ENCODE results near the gene LINGO1. TPM values are rescaled to one million over a fixed set of nuclear protein-coding genes. Genes with fewer than 3 reads are reported as not detected.

Gene LINGO1
- total and polyA plus RNA-seq, 2 of the 8 experiments (the other 6 are each of a cell fraction or from before 2014, with no cell fraction given): 57.1 to 114 TPM

DNA sequence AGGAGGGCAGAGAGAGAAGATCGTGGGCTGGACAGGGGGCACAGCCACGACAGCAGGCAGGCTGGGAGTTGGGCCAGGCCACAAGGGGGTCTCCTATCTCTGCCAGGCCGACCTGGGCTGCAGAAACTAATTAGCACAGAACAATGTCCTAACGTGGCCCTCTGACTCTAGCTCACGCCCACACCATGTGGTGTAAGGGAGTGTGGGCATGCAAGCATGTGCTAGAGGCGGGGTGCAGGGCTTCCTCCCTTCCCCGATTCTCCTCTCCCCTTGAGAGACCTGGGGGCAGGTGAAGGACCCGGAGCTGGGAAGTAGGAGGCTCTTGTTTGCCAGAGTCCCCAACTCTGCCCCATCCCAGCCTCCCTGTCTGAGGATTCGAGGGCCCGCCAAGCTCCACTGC lies 65.5 kb downstream of the LINGO1 start:
- Histone ChIP-seq H2BK15ac (ENCODE audit: low read length) (0 out of 2 replicates have a peak overlapping the region, but pooled peaks have one; percentile 46), H4K8ac (ENCODE audit: extremely low read depth, insufficient read depth, low read length) (no peak overlapping the region), H3K9me3 (ENCODE audit: insufficient read depth in 2 of 2, low read depth in 1 of 2, low read length in 1 of 2) (no peaks in the 10 kb centered on the region), H3K56ac (replicated peaks; ENCODE audit: insufficient read length, low read depth, low read length) (no peak overlapping the region), H3K23me2 (ENCODE audit: low read depth, low read length) (no peaks in the 10 kb centered on the region; the same call in 1 of the 2 replicates), H3K27ac (ENCODE audit: low read depth, low read length) (no peak overlapping the region), H4K20me1 (replicated peaks in 1 of 2; ENCODE audit: control insufficient read depth in 1 of 2, insufficient read depth in 2 of 2, low read length in 2 of 2) (no peaks in the 10 kb centered on the region), H3K4ac (replicated peaks; ENCODE audit: insufficient read length, low read depth, low read length) (no peak overlapping the region), H3K14ac (ENCODE audit: insufficient read length) (no peak overlapping the region), H3K27me3 (replicated peaks in 1 of 4; ENCODE audit: control insufficient read depth in 3 of 4, extremely low read depth in 1 of 4, insufficient read depth in 3 of 4, low read length in 3 of 4) (no peaks in the 10 kb centered on the region), H3K9ac (replicated peaks in 1 of 4; ENCODE audit: extremely low read depth in 1 of 4, low read depth in 3 of 4, low read length in 3 of 4) (no peak overlapping the region), H3K18ac (ENCODE audit: extremely low read depth, low read length) (no peak overlapping the region), H3K36me3 (ENCODE audit: control insufficient read depth in 2 of 4, insufficient read depth in 4 of 4, low read length in 3 of 4) (no peaks in the 10 kb centered on the region), H2BK12ac (ENCODE audit: low read depth, low read length) (peak overlapping the region; percentile 75; the same call in 1 of the 2 replicates), H3K4me3 (ENCODE audit: extremely low read depth in 1 of 4, insufficient read depth in 2 of 4, low read depth in 3 of 4, low read length in 4 of 4) (no peak overlapping the region), H2AFZ (ENCODE audit: low read length) (no peak overlapping the region), H3K4me2 (ENCODE audit: insufficient read depth in 1 of 2, low read depth in 2 of 2, low read length in 2 of 2) (no peak overlapping the region), H4K5ac (ENCODE audit: insufficient read length, low read depth, low read length) (no peak overlapping the region), H3K79me2 (ENCODE audit: control insufficient read depth in 1 of 2, insufficient read depth in 2 of 2, low read length in 2 of 2) (no peaks in the 10 kb centered on the region), H2BK20ac (ENCODE audit: low read length) (peak overlapping the region; percentile 55; the same call in 1 of the 2 replicates), H3K79me1 (ENCODE audit: low read depth, low read length) (no peaks in the 10 kb centered on the region), H2BK120ac (replicated peaks; ENCODE audit: low read depth, low read length) (no peak overlapping the region), H2AK5ac (ENCODE audit: low read depth, low read length) (peak overlapping the region; percentile 90; the same call in 1 of the 2 replicates), H4K91ac (replicated peaks; ENCODE audit: insufficient read length, low read length) (no peak overlapping the region), H3K4me1 (replicated peaks in 1 of 4; ENCODE audit: control insufficient read depth in 3 of 4, insufficient read depth in 4 of 4, low read length in 3 of 4) (peaks cover 0 to 17% (median 11%) of the 10 kb centered on the region in 4 experiments; a peak in 6 of 7 replicates), H3K23ac (ENCODE audit: insufficient read length) (no peak overlapping the region), H2BK5ac (ENCODE audit: low read depth, low read length) (no peak overlapping the region)
- FAIRE-seq: no peak
- ChIA-PET CTCF (ENCODE audit: partially characterized antibody) (interaction anchor here (1.0 to 11.7 kb wide), 11 partner anchors 10 to 251 kb away, joined by 3 to 74 read pairs (median 5); no protein-coding TSS in a partner anchor), POLR2A (ENCODE audit: partially characterized antibody) (interaction anchor here (1.1 to 1.2 kb wide), 2 partner anchors 11 to 464 kb away, joined by 3 to 4 read pairs; no protein-coding TSS in a partner anchor)
- DNase-seq (ENCODE audit: low read depth in 1 of 2, low spot score in 2 of 2): no peak
- 90% methylated on average over 10 of the region's 10 CpGs; no CpG with 5 or more reads in 1 of the 2 experiments for WGBS, 2 experiments (ENCODE audit: extremely low coverage in 1 of 2, insufficient coverage in 1 of 2, insufficient read length in 1 of 2, insufficient replicate concordance in 2 of 2, low coverage in 1 of 2, low lambda C conversion rate in 2 of 2, missing lambda C conversion rate in 1 of 2)
- TF ChIP-seq, protein P1, sequence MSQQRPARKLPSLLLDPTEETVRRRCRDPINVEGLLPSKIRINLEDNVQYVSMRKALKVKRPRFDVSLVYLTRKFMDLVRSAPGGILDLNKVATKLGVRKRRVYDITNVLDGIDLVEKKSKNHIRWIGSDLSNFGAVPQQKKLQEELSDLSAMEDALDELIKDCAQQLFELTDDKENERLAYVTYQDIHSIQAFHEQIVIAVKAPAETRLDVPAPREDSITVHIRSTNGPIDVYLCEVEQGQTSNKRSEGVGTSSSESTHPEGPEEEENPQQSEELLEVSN (IDR thresholded peaks at IDR 0.05): no peak
- TF ChIP-seq TCF12 (IDR thresholded peaks at IDR 0.05; ENCODE audit: low read depth, low read length) (no peak), SAP30 (IDR thresholded peaks at IDR 0.05; ENCODE audit: insufficient read depth, insufficient replicate concordance, low read length) (no peak), RBBP5 (IDR thresholded peaks at IDR 0.05; ENCODE audit: borderline replicate concordance, low read depth, low read length) (no peak), CBX8 (IDR thresholded peaks at IDR 0.05; ENCODE audit: borderline replicate concordance, low read depth, low read length) (no peak), BCL11A (IDR thresholded peaks at IDR 0.05; ENCODE audit: low read depth in 2 of 2, low read length in 2 of 2) (no peak), HDAC2 (IDR thresholded peaks at IDR 0.05; ENCODE audit: borderline replicate concordance in 1 of 2, low read depth in 2 of 2, low read length in 2 of 2) (no peak), MAFK (IDR thresholded peaks at IDR 0.05; ENCODE audit: low read depth, low read length) (no peak), ZNF274 (IDR thresholded peaks at IDR 0.05; ENCODE audit: borderline replicate concordance, extremely low read depth, low read length) (no peak), JUN (IDR thresholded peaks at IDR 0.05; ENCODE audit: low read depth, low read length) (no peak), GABPA (IDR thresholded peaks at IDR 0.05; ENCODE audit: borderline replicate concordance, insufficient read depth, low read length) (no peak)

Measured in H1 (cell line).